Muscle of leg (tissue), 11 donors: ENCODE data around the gene NUF2. TPM values are rescaled to one million over a fixed set of nuclear protein-coding genes. Genes with fewer than 3 reads are reported as not detected.
A peak's percentile ranks its signal among the peaks of the same experiment; 100 is the strongest.

Experiments
- DNase-seq: peaks from one replicate; pipeline ENCODE4 v3.0.0; 2013
- H3K27ac ChIP-seq: one replicate; pipeline ENCODE4 v1.5.1; 2013; ENCODE audit warnings: mild to moderate bottlenecking, low read length, control low read depth
- H3K27me3 ChIP-seq: one replicate; pipeline ENCODE4 v1.6.1; 2013; ENCODE audit warnings: low read length; ENCODE audit not compliant: control insufficient read depth, insufficient read depth
- H3K36me3 ChIP-seq: one replicate; pipeline ENCODE4 v1.6.1; 2013; ENCODE audit warnings: low read length; ENCODE audit not compliant: control insufficient read depth, insufficient read depth
- H3K4me1 ChIP-seq: one replicate; pipeline ENCODE4 v1.6.1; 2013; ENCODE audit warnings: low read length; ENCODE audit not compliant: control insufficient read depth, insufficient read depth
- H3K4me3 ChIP-seq: one replicate; pipeline ENCODE4 v1.5.1; 2013; ENCODE audit warnings: low read length, control low read depth
- H3K9me3 ChIP-seq: replicated peaks from 2 replicates; pipeline ENCODE4 v1.6.1; 2013; ENCODE audit warnings: low read depth, low read length; ENCODE audit not compliant: control insufficient read depth
- WGBS: methylation state at CpG from one replicate; pipeline ENCODE4 v1.1.5; 2013; ENCODE audit warnings: missing lambda C conversion rate; ENCODE audit not compliant: insufficient coverage; 5-methylcytosine and 5-hydroxymethylcytosine counted together
- polyA plus RNA-seq, 8 donors: library from polyadenylated mRNA; unstranded; fragments of 120-200 nt; gene quantifications; one replicate each; pipeline versions ENCODE4 v1.2.1 to v1.2.3, GENCODE V29; 2013; ENCODE audit warnings: inconsistent platforms in 1 of 8, low replicate concordance in 1 of 8; ENCODE audit not compliant: insufficient read length in 8 of 8, insufficient read depth in 1 of 8
- total RNA-seq: library from RNA; stranded (reverse); fragments of 120-200 nt; gene quantifications from one replicate; pipeline ENCODE4 v1.2.4, GENCODE V29; 2013

NUF2 gene
- total and polyA plus RNA-seq, 9 donors = 9.9 to 15.6 (median 12.0) TPM

DNA sequence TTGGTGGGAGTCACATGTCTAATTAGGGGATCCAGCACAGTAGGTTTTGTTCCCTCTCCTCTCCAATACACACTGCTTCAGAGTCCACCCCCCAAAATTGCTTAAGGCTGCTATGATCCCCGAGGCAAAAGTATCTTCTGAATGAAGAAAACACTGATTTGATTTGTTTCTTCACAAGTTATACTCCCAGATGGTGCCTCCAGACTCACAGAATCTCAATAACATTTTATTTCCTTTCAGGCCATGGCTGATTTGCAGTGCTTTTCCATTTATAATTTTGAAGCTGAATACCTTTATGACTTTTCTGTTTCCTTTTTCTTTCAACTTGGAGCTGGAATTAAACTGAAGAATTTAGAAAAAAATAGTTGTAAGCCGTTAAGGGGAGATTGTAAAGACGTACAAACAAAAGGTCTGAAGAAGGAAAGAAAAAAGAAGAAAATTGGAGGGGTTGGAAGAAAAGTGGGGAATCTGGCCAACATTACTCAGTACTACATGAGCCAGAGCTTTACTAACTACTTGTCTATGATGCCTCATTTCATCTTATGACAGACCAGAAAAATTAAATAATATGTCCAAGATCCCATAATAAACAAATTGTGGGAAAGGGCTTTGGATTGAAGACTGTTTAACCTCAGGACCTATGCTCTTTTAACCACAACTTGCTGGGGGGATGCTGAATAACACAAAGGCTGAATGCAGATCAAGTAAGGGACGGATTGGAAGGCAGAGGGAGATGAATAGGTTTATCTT is 75.9 kb downstream of the NUF2 start:
- Histone ChIP-seq H3K9me3 (no peaks in the 10 kb centered on the region), H3K27ac (no peak overlapping the region), H3K4me1 (no peaks in the 10 kb centered on the region), H3K27me3 (no peaks in the 10 kb centered on the region), H3K4me3 (no peak overlapping the region), H3K36me3 (no peaks in the 10 kb centered on the region)
- WGBS = no CpG with 5 or more reads among the region's 4 CpGs
- DNase-seq = peak; percentile 16

DNA sequence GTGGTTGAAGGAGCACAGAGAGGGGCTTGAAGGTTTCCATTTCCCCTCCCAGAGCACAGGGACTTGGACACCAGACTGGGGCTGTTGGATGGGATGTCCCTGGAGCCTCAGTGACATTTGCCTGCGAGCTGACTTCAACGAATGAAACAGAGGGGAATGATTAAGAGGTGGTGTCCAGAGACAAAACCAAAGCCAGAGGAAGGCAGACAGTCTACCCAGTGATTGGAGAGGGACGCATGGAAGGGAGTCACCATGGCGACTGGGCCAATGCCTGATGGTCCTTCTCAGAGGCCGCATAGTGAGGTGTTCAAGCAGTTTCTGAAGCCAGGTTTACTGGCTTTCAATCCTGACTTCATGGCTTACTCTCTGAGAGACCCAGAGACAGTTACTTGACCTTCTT is 77.2 kb downstream of the NUF2 start:
- WGBS = 71% methylated on average over 4 of the region's 5 CpGs
- no peaks in the 10 kb centered on the region for H3K4me1 ChIP-seq
- no peaks in the 10 kb centered on the region for H3K36me3 ChIP-seq
- no peaks in the 10 kb centered on the region for H3K27me3 ChIP-seq
- no peaks in the 10 kb centered on the region for H3K9me3 ChIP-seq
- H3K27ac ChIP-seq = no peak overlapping the region
- no peak for DNase-seq
- H3K4me3 ChIP-seq = no peak overlapping the region

DNA sequence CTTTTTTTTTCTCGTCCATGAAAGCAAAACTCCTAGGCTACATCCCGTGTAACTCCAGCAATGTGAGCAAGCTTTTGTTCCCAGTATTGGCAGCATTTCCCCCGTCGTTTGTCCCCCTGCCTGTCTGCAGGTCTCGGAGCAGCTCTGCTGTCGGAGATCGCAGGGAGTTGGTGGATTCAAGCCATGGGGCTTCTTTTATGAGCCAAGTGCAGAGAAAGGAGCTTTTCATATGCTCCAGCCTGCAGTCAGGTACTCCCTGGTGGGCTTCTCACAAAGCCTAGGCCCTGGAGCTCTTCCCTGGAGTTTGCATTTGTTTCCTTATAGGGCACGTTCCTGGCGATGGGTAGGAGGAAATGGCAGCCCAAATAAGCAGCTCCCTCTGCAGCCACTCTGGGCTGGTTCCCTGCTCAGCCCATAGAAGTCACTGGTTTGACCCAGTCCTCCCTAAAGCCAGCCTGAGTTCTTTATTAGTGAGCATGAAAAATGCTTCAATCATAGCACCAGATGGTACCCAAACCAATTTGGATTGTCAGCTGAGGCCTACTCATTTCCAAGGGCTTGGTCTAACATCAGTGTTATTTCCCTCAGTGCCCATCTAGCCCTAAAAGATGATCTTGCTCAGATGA is 78.3 kb downstream of the NUF2 start:
- Histone ChIP-seq H3K4me1 (no peaks in the 10 kb centered on the region), H3K4me3 (no peak overlapping the region), H3K27ac (no peak overlapping the region), H3K36me3 (no peaks in the 10 kb centered on the region), H3K9me3 (no peaks in the 10 kb centered on the region), H3K27me3 (no peaks in the 10 kb centered on the region)
- peak; percentile 16 for DNase-seq
- WGBS = 28% methylated on average over 5 of the region's 9 CpGs

DNA sequence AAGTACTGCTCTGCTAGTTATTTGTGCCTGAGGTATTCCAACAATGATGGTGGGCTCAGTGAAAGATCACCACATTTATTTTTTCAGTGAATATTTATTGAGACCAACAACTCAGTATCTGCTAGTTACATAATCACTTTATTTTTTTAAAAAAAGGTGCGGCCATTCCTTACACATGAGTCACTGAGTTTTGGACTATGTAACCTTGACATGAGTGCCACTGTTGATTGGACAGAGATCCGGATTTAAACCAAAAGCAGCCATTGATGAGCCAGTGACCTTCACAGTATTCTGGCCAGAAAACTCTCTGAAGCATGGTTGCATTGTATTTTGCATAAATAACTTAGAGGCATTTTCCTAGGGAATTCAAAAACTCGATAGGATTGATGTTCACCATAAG is 79.5 kb downstream of the NUF2 start:
- Histone ChIP-seq H3K4me3 (no peak overlapping the region), H3K4me1 (no peaks in the 10 kb centered on the region), H3K27me3 (no peaks in the 10 kb centered on the region), H3K9me3 (no peaks in the 10 kb centered on the region), H3K27ac (no peak overlapping the region), H3K36me3 (no peaks in the 10 kb centered on the region)
- DNase-seq = no peak
- 93% methylated on average over 3 of the region's 3 CpGs for WGBS

Other genes with a start within 250 kb of the NUF2 start
- 26.2 TPM for gene RGS5, start 119.0 kb upstream of the NUF2 start, total RNA-seq
- 10 to 100 TPM; 22.5 to 44.2 (median 36.3) TPM for gene RGS5, start 119.0 kb upstream of the NUF2 start, polyA plus RNA-seq